H1 (cell line): ENCODE measurements around the gene BAIAP2L2. TPM values are rescaled to one million over a fixed set of nuclear protein-coding genes. Genes with fewer than 3 reads are reported as not detected.

Source experiments
- CTCF ChIA-PET: fragments of 300-600 bp; sonication (Branson Sonifier 250); formaldehyde crosslinking; loops from one replicate; lab custom pipeline; 2021; ENCODE audit not compliant: partially characterized antibody; lab: Charles Lee
- POLR2A ChIA-PET: fragments of 300-600 bp; sonication (Branson Sonifier 250); formaldehyde crosslinking; loops from one replicate; lab custom pipeline; 2021; ENCODE audit warnings: inconsistent platforms; ENCODE audit not compliant: partially characterized antibody; lab: Charles Lee
- DNase-seq, 2 experiments: peaks; one replicate each; pipeline versions ENCODE4 v3.0.0 to v3.0.0-alpha.2; 2010 to 2022; ENCODE audit warnings: low spot score in 2 of 2, low read depth in 1 of 2, mixed read lengths in 1 of 2
- FAIRE-seq: peaks from 2 replicates; lab custom pipeline; 2011; peaks lifted over from hg19 to GRCh38; lab: Jason Lieb, UNC
- H2AFZ ChIP-seq: 2 replicates; pipeline ENCODE4 v1.8.1; 2012; ENCODE audit warnings: low read length, inconsistent platforms
- H2AK5ac ChIP-seq: 2 replicates; pipeline ENCODE4 v1.6.1; 2013; ENCODE audit warnings: low read depth, low read length
- H2BK120ac ChIP-seq: replicated peaks from 2 replicates; pipeline ENCODE3; 2013; ENCODE audit warnings: low read depth, low read length, inconsistent platforms
- H2BK12ac ChIP-seq: 2 replicates; pipeline ENCODE4 v1.6.1; 2013; ENCODE audit warnings: low read depth, low read length
- H2BK15ac ChIP-seq: 2 replicates; pipeline ENCODE4 v1.6.1; 2013; ENCODE audit warnings: low read length
- H2BK20ac ChIP-seq: 2 replicates; pipeline ENCODE4 v1.6.1; 2013; ENCODE audit warnings: low read length
- H2BK5ac ChIP-seq: 2 replicates; pipeline ENCODE4 v1.6.1; 2013; ENCODE audit warnings: low read depth, low read length
- H3K14ac ChIP-seq: 2 replicates; pipeline ENCODE4 v1.6.1; 2013; ENCODE audit warnings: inconsistent platforms; ENCODE audit not compliant: insufficient read length
- H3K18ac ChIP-seq: 2 replicates; pipeline ENCODE4 v1.6.1; 2013; ENCODE audit warnings: low read length; ENCODE audit errors: extremely low read depth
- H3K23ac ChIP-seq: 2 replicates; pipeline ENCODE4 v1.6.1; 2013; ENCODE audit warnings: inconsistent platforms; ENCODE audit not compliant: insufficient read length
- H3K23me2 ChIP-seq: 2 replicates; pipeline ENCODE4 v1.6.1; 2013; ENCODE audit warnings: low read depth, low read length
- H3K27ac ChIP-seq: 2 replicates; pipeline ENCODE4 v1.6.1; 2011; ENCODE audit warnings: low read depth, low read length, inconsistent platforms
- H3K27me3 ChIP-seq, 4 experiments: replicated peaks in 1 of 4; 1 replicate in 1 of 4; 2 replicates in 3 of 4; pipeline versions ENCODE4 v1.6.1 to v1.8.1; 2011 to 2013; ENCODE audit warnings: low read length in 3 of 4, mild to moderate bottlenecking in 3 of 4, inconsistent platforms in 2 of 4, mixed read lengths in 2 of 4, moderate library complexity in 1 of 4; ENCODE audit not compliant: control insufficient read depth in 3 of 4, insufficient read depth in 3 of 4; ENCODE audit errors: extremely low read depth in 1 of 4
- H3K36me3 ChIP-seq, 4 experiments: 2 replicates each; pipeline versions ENCODE4 v1.6.1 to v1.8.1; 2011 to 2013; ENCODE audit warnings: mild to moderate bottlenecking in 4 of 4, low read length in 3 of 4, moderate library complexity in 2 of 4, control low read depth in 1 of 4, inconsistent platforms in 1 of 4; ENCODE audit not compliant: insufficient read depth in 4 of 4, control insufficient read depth in 2 of 4
- H3K4ac ChIP-seq: replicated peaks from 2 replicates; pipeline ENCODE3; 2013; ENCODE audit warnings: low read length, low read depth, mixed read lengths, inconsistent platforms; ENCODE audit not compliant: insufficient read length
- H3K4me1 ChIP-seq, 4 experiments: replicated peaks in 1 of 4; 1 replicate in 1 of 4; 2 replicates in 3 of 4; pipeline versions ENCODE4 v1.6.1 to v1.8.1; 2011 to 2013; ENCODE audit warnings: low read length in 3 of 4, inconsistent platforms in 2 of 4, mixed read lengths in 1 of 4; ENCODE audit not compliant: insufficient read depth in 4 of 4, control insufficient read depth in 3 of 4
- H3K4me2 ChIP-seq, 2 experiments: 2 replicates each; pipeline versions ENCODE4 v1.6.1 to v1.8.1; 2011 to 2013; ENCODE audit warnings: low read depth in 2 of 2, low read length in 2 of 2, control low read depth in 1 of 2, inconsistent platforms in 1 of 2, mild to moderate bottlenecking in 1 of 2; ENCODE audit not compliant: insufficient read depth in 1 of 2
- H3K4me3 ChIP-seq, 4 experiments: fragments of 200-600, 300-600 bp in 1 of 4; sonication (generic), shearing (Covaris generic), sonication (Bioruptor Twin) in 1 of 4; 2 replicates each; pipeline versions ENCODE4 v1.5.1 to v1.8.1; 2011 to 2016; ENCODE audit warnings: low read length in 4 of 4, low read depth in 3 of 4, control low read depth in 2 of 4, inconsistent platforms in 2 of 4, mild to moderate bottlenecking in 2 of 4, mixed read lengths in 1 of 4, moderate library complexity in 1 of 4; ENCODE audit not compliant: insufficient read depth in 2 of 4; ENCODE audit errors: extremely low read depth in 1 of 4
- H3K56ac ChIP-seq: replicated peaks from 2 replicates; pipeline ENCODE3; 2013; ENCODE audit warnings: low read depth, mild to moderate bottlenecking, mixed read lengths, low read length, inconsistent platforms; ENCODE audit not compliant: insufficient read length
- H3K79me1 ChIP-seq: 2 replicates; pipeline ENCODE4 v1.6.1; 2013; ENCODE audit warnings: low read depth, low read length, control low read depth
- H3K79me2 ChIP-seq, 2 experiments: 2 replicates each; pipeline versions ENCODE4 v1.6.1 to v1.8.1; 2012 to 2013; ENCODE audit warnings: low read length in 2 of 2, mild to moderate bottlenecking in 2 of 2, inconsistent platforms in 1 of 2; ENCODE audit not compliant: insufficient read depth in 2 of 2, control insufficient read depth in 1 of 2
- H3K9ac ChIP-seq, 4 experiments: replicated peaks in 1 of 4; 1 replicate in 1 of 4; 2 replicates in 3 of 4; pipeline versions ENCODE4 v1.6.1 to v1.8.1; 2011 to 2013; ENCODE audit warnings: low read depth in 3 of 4, low read length in 3 of 4, control low read depth in 2 of 4, mild to moderate bottlenecking in 2 of 4, moderate library complexity in 2 of 4, inconsistent platforms in 1 of 4; ENCODE audit errors: extremely low read depth in 1 of 4
- H3K9me3 ChIP-seq, 2 experiments: 2 replicates each; pipeline versions ENCODE4 v1.6.1 to v1.8.1; 2012 to 2013; ENCODE audit warnings: mild to moderate bottlenecking in 2 of 2, moderate library complexity in 2 of 2, control low read depth in 1 of 2, inconsistent platforms in 1 of 2, low read depth in 1 of 2, low read length in 1 of 2, mixed read lengths in 1 of 2; ENCODE audit not compliant: insufficient read depth in 2 of 2
- H4K20me1 ChIP-seq, 2 experiments: replicated peaks in 1 of 2; 2 replicates each; pipeline versions ENCODE3 to v1.8.1; 2011 to 2013; ENCODE audit warnings: inconsistent platforms in 2 of 2, low read length in 2 of 2, mild to moderate bottlenecking in 1 of 2; ENCODE audit not compliant: insufficient read depth in 2 of 2, control insufficient read depth in 1 of 2
- H4K5ac ChIP-seq: 2 replicates; pipeline ENCODE4 v1.6.1; 2013; ENCODE audit warnings: low read length, low read depth, mixed read lengths, inconsistent platforms; ENCODE audit not compliant: insufficient read length
- H4K8ac ChIP-seq: 2 replicates; pipeline ENCODE4 v1.8.0; 2013; ENCODE audit warnings: mild to moderate bottlenecking, moderate library complexity, low read length, inconsistent platforms; ENCODE audit not compliant: insufficient read depth; ENCODE audit errors: extremely low read depth
- H4K91ac ChIP-seq: replicated peaks from 2 replicates; pipeline ENCODE3; 2013; ENCODE audit warnings: low read length, mixed read lengths, inconsistent platforms; ENCODE audit not compliant: insufficient read length
- CHD1 ChIP-seq: IDR thresholded peaks from 2 replicates; pipeline ENCODE4 v1.6.1; 2012; ENCODE audit warnings: low read depth, low read length, improper control_type of control experiment
- EGR1 ChIP-seq: IDR thresholded peaks from 2 replicates; pipeline ENCODE4 v1.6.1; 2011; ENCODE audit warnings: low read depth, low read length, borderline replicate concordance
- RXRA ChIP-seq: IDR thresholded peaks from 2 replicates; pipeline ENCODE4 v1.6.1; 2011; ENCODE audit warnings: low read depth, mild to moderate bottlenecking, low read length, moderate library complexity; ENCODE audit not compliant: insufficient read depth
- SP2 ChIP-seq: IDR thresholded peaks from 2 replicates; pipeline ENCODE4 v1.6.1; 2012; ENCODE audit warnings: mild to moderate bottlenecking, low read length, inconsistent platforms
- TEAD4 ChIP-seq: IDR thresholded peaks from 2 replicates; pipeline ENCODE4 v1.6.1; 2012; ENCODE audit warnings: low read depth, low read length, inconsistent platforms, mixed read lengths
- whole genome bisulfite sequencing, 2 experiments: shearing (Covaris generic) in 1 of 2; methylation state at CpG; one replicate each; pipeline versions ENCODE4 v1.1.6 to v1.1.7; 2013 to 2015; ENCODE audit warnings: low lambda C conversion rate in 2 of 2, mixed read lengths in 2 of 2, inconsistent platforms in 1 of 2, low coverage in 1 of 2, missing lambda C conversion rate in 1 of 2; ENCODE audit not compliant: insufficient replicate concordance in 2 of 2, insufficient coverage in 1 of 2, insufficient read length in 1 of 2; ENCODE audit errors: extremely low coverage in 1 of 2, missing lambda C conversion rate in 1 of 2; 5-methylcytosine and 5-hydroxymethylcytosine counted together
- long read RNA-seq, 2 experiments: library from RNA in 1 of 2; library from capped mRNA in 1 of 2; stranded (forward); transcript quantifications; one replicate each; pipeline ENCODE4 v2.0.0, GENCODE V29; 2021; ENCODE audit warnings: inconsistent platforms in 1 of 2
- polyA minus RNA-seq, 3 experiments: library from RNA; depleted of rRNA, polyadenylated mRNA; stranded (reverse); fragments of >200 nt; gene quantifications; 1 replicate in 2 of 3; 2 replicates in 1 of 3; pipeline ENCODE4 v1.2.3, GENCODE V29; 2011
- polyA plus RNA-seq, 7 experiments: library from polyadenylated mRNA; depleted of rRNA in 3 of 7; stranded (reverse) in 5 of 7; unstranded in 2 of 7; fragments of >200 nt in 5 of 7; fragments of 200-250 nt in 2 of 7; gene quantifications; 1 replicate in 5 of 7; 2 replicates in 1 of 7; 4 replicates in 1 of 7; pipeline versions ENCODE4 v1.2.1 to v1.2.3, GENCODE V29; 2011 to 2013; ENCODE audit warnings: missing spikeins in 2 of 7, mixed read lengths in 2 of 7
- total RNA-seq: library from RNA; stranded (reverse); fragmentation: NEBNext Ultra II Directional; extraction: Animal tissue kit (Norgen Biotek cat#: 25700); gene quantifications from 2 replicates; pipeline ENCODE4 v1.2.1, GENCODE V29; 2021
- TF ChIP-seq, protein P1 (sequence below): IDR thresholded peaks from 2 replicates; pipeline ENCODE4 v1.6.1; 2011; ENCODE audit warnings: low read depth, mild to moderate bottlenecking, low read length; ENCODE audit not compliant: insufficient read depth

BAIAP2L2 gene, protein sequence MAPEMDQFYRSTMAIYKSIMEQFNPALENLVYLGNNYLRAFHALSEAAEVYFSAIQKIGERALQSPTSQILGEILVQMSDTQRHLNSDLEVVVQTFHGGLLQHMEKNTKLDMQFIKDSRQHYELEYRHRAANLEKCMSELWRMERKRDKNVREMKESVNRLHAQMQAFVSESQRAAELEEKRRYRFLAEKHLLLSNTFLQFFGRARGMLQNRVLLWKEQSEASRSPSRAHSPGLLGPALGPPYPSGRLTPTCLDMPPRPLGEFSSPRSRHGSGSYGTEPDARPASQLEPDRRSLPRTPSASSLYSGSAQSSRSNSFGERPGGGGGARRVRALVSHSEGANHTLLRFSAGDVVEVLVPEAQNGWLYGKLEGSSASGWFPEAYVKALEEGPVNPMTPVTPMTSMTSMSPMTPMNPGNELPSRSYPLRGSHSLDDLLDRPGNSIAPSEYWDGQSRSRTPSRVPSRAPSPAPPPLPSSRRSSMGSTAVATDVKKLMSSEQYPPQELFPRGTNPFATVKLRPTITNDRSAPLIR
- total RNA-seq: 5.4 and 7.2 TPM in 2 replicates
- 10.0 and 13.9 TPM in 2 replicates for polyA plus RNA-seq (2011; rRNA removed)
- polyA plus RNA-seq (2011; cell fraction: cytosol; rRNA removed): 5.2 TPM
- polyA plus RNA-seq (2011; cell fraction: nucleus; rRNA removed): 14.7 TPM
- polyA plus RNA-seq (2012, experiment 1 of 2): 2.3 to 7.1 TPM (median 5.9 TPM) in 4 replicates
- 3.2 TPM for polyA plus RNA-seq (2012, experiment 2 of 2)
- polyA plus RNA-seq (2013, experiment 1 of 2): 5.7 TPM
- polyA plus RNA-seq (2013, experiment 2 of 2): 5.2 TPM
- polyA minus RNA-seq (2011; rRNA and poly(A)+ RNA removed): 0.54 and 1.1 TPM in 2 replicates
- polyA minus RNA-seq (2011; cell fraction: cytosol; rRNA and poly(A)+ RNA removed): 5.6 TPM
- polyA minus RNA-seq (2011; cell fraction: nucleus; rRNA and poly(A)+ RNA removed): 1.5 TPM
- long read RNA-seq, experiment 1, partial matches to known transcripts: 1 of 7 reads
- long read RNA-seq, experiment 1, other reads (novel, unspliced or antisense): 6 of 7 reads
- long read RNA-seq, experiment 2, partial matches to known transcripts: 3 of 6 reads
- long read RNA-seq, experiment 2, other reads (novel, unspliced or antisense): 3 of 6 reads

DNA sequence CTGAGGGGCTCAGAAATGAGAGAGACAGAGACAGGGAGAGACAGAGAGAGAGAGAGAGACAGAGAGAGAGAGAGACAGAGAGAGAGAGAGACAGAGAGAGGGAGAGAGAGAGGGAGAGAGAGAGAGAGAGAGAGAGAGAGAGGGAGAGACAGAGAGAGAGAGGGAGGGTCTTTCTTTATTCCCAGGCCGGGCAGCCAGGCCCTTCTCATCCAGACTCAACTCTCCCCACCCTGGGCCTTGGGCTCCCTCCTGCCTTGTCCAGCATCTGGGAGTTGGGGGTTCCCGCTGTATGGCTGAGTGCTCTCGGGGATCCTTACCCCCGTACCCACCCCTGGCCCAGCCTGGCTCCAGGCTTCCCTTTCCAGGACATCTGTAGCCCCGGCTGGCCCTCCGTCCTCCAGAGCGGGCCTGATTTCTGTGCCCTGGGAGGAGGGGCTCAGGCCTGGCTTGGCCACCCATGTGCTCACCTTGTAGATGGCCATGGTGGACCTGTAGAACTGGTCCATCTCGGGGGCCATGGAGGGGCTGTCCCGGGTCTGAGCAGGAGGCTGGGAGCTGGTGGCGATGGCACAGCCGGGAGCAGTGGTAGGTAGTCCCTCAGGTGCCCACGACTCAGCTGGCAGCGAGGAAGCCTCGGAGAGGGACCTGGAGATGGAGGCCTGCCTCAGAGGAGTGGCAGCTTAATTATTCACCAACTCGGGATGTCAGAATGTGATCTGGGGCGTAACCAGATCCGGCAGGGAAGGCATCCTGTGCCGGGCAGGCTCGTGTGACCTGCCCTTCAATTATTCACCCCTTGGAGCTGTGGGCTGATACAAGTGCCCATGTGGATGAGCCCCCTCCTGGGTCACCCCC lies at the start of gene BAIAP2L2:
TSS of gene BAIAP2L2 (minus strand) at position 677 of the 855 bp plus-strand sequence. CDS start at position 518, 159 bp downstream.
- Histone ChIP-seq H2BK12ac (no peak within 1 kb of the TSS), H3K4ac (no peak within 1 kb of the TSS), H4K5ac (no peak within 1 kb of the TSS), H2AFZ (no peak within 1 kb of the TSS), H4K91ac (no peak within 1 kb of the TSS), H3K23me2 (0 out of 2 replicates have a peak, but pooled peaks cover 1% of the 10 kb centered on the region), H3K27ac (no peak within 1 kb of the TSS), H2BK20ac (no peak within 1 kb of the TSS), H3K27me3 (no peaks in the 10 kb centered on the region; a peak in 2 of 7 replicates), H3K9ac (no peak within 1 kb of the TSS), H2BK15ac (no peak within 1 kb of the TSS), H2BK5ac (no peak within 1 kb of the TSS), H2AK5ac (0 out of 2 replicates have a peak within 1 kb of the TSS, but pooled peaks have one; percentile 24), H3K9me3 (no peaks in the 10 kb centered on the region), H3K56ac (no peak within 1 kb of the TSS), H3K18ac (peak within 1 kb of the TSS; percentile 9; the same call in 1 of the 2 replicates), H3K4me2 (no peak within 1 kb of the TSS; a peak in 1 of 4 replicates), H4K20me1 (no peaks in the 10 kb centered on the region), H3K4me3 (no peak within 1 kb of the TSS), H3K79me1 (no peaks in the 10 kb centered on the region), H3K79me2 (no peaks in the 10 kb centered on the region), H3K36me3 (no peaks in the 10 kb centered on the region), H4K8ac (peak within 1 kb of the TSS; percentile 57; the same call in 1 of the 2 replicates), H3K14ac (no peak within 1 kb of the TSS), H2BK120ac (no peak within 1 kb of the TSS), H3K23ac (no peak within 1 kb of the TSS), H3K4me1 (peaks cover 0 to 9% (median 7%) of the 10 kb centered on the region in 4 experiments; a peak in 3 of 7 replicates)
- no peak for FAIRE-seq
- DNase-seq: no peak
- WGBS, 2 experiments: 73% methylated on average over 17 of the region's 19 CpGs; no CpG with 5 or more reads in 1 of the 2 experiments
- CTCF ChIA-PET: interaction anchor here (0.6 to 10.2 kb wide), 13 partner anchors 9 to 120 kb away, joined by 3 to 194 read pairs (median 4); no protein-coding TSS in a partner anchor
- POLR2A ChIA-PET: interaction anchor here (0.7 to 1.4 kb wide), 4 partner anchors 10 to 80 kb away, joined by 3 to 4 read pairs (median 3); no protein-coding TSS in a partner anchor
- no peak for TF ChIP-seq SP2
- TF ChIP-seq EGR1: no peak
- TF ChIP-seq CHD1: no peak
- no peak for TF ChIP-seq TEAD4
- TF ChIP-seq, protein P1, sequence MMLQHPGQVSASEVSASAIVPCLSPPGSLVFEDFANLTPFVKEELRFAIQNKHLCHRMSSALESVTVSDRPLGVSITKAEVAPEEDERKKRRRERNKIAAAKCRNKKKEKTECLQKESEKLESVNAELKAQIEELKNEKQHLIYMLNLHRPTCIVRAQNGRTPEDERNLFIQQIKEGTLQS: no peak
- no peak for TF ChIP-seq RXRA
